Neural progenitor cell (in vitro differentiated cells): ENCODE results near the gene HLA-C.

ENCODE experiments used
- EZH2 ChIP-seq: fragments of 200-600 bp; sonication (generic); IDR thresholded peaks from 2 replicates; pipeline ENCODE4 v1.6.1; 2017; ENCODE audit warnings: antibody characterized with exemption, mild to moderate bottlenecking, moderate library complexity
- TF ChIP-seq, protein P1 (sequence below): fragments of 200-600 bp; sonication (generic); IDR thresholded peaks from 2 replicates; pipeline ENCODE4 v1.5.1; 2017; ENCODE audit warnings: antibody characterized with exemption, mild to moderate bottlenecking

DNA sequence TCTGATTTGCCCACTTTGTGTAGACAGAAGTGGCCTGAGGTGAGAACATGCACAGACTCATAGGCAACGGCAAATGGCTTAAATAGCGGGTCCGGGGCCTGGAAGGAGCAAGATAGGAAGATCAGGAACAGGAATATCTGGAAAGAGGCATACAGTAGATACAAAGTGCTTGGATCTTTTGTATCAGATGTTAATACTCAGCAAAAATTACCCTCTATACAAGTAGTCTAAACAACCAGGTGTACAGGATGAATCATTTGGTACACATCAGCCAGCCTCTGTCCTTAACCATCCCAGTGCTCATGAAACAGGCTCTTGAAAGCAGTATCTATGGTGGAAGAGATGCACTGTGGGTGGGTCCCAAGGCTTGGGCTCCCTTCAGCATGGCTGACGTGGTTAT is 28.9 kb upstream of the HLA-C start:
- TF ChIP-seq, protein P1, sequence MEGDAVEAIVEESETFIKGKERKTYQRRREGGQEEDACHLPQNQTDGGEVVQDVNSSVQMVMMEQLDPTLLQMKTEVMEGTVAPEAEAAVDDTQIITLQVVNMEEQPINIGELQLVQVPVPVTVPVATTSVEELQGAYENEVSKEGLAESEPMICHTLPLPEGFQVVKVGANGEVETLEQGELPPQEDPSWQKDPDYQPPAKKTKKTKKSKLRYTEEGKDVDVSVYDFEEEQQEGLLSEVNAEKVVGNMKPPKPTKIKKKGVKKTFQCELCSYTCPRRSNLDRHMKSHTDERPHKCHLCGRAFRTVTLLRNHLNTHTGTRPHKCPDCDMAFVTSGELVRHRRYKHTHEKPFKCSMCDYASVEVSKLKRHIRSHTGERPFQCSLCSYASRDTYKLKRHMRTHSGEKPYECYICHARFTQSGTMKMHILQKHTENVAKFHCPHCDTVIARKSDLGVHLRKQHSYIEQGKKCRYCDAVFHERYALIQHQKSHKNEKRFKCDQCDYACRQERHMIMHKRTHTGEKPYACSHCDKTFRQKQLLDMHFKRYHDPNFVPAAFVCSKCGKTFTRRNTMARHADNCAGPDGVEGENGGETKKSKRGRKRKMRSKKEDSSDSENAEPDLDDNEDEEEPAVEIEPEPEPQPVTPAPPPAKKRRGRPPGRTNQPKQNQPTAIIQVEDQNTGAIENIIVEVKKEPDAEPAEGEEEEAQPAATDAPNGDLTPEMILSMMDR, result no peak
- TF ChIP-seq EZH2, result no peak
